Fibroblast of the aortic adventitia (primary cell): ENCODE data around the gene OIP5. TPM values are rescaled to one million over a fixed set of nuclear protein-coding genes. Genes with fewer than 3 reads are reported as not detected.
"Not testable (repeated sequence)": the region's sequence is repeated elsewhere in the genome, so short reads cannot be mapped to it uniquely, and the experiment has no call there.

Source experiments
- DNase-seq: peaks from one replicate; pipeline ENCODE4 v3.0.0-alpha.2; 2010; ENCODE audit warnings: low read depth
- H3K4me3 ChIP-seq: 2 replicates; pipeline ENCODE4 v1.5.1; 2011; ENCODE audit warnings: low read depth, mild to moderate bottlenecking, control low read depth, low read length, moderate library complexity
- CTCF ChIP-seq: IDR thresholded peaks from 2 replicates; pipeline ENCODE4 v1.5.1; 2011; ENCODE audit warnings: mild to moderate bottlenecking, low read length, control low read depth, inconsistent platforms; ENCODE audit not compliant: insufficient read depth
- total RNA-seq: library from RNA; depleted of rRNA; stranded (reverse); fragments of >200 nt; gene quantifications from 2 replicates; pipeline ENCODE4 v1.2.3, GENCODE V29; 2012; ENCODE audit warnings: low replicate concordance

The OIP5 gene
- total RNA-seq, 1 donor: 9.0 TPM

DNA sequence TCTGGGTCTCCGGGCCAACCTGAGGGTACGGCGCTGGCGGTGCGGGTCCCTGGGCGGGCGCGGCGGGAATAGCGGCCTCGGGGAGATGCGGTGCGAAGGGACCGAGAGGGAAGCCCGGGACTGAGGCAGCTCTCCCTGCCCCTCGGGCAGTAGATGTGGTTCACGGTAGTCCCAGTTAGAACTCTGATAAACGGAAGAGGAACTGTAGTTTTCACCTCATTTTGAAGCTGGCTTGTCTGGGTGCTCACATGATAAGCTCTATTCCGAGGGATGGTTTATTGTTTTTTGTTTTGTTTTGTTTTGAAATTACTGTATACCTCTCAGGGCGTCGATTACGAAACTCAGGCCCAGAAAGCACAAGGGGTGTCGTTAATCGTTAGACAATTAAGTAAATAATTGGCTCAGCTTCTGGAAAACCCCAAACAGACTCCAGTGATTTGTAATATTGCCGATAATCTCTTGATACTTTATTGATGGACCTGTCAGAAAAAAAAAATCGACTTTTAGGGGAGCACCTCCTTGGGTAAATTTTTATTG, 703 bp upstream of the OIP5 start:
- H3K4me3 ChIP-seq: peak overlapping the region; percentile 94
- no peak for TF ChIP-seq CTCF
- no peak for DNase-seq

- peak; percentile 80 for TF ChIP-seq CTCF
- H3K4me3 ChIP-seq: peak overlapping the region; percentile 93
- DNase-seq: peak; percentile 49
Measured at GRCh38 chr15:41331833-41332193, 578 bp downstream of the OIP5 start.

DNA sequence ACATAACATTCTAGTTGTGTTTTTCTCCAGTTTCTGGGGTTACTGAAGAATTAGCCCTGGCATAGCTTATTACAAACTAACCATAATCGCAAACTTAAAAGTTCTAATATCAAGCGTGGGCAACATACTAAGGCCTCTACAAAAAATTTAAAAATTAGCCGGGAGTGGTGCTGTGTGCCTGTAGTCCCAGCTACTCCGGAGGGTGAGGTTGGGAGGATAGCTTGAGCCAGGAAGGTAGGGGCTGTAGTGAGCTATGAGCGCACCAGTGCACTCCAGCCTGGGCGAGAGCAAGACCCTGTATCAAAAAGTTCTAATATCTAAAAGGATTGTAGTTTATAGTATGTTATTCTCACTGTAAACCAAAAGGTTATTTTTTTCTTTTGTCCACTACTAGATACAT, 1.1 kb downstream of the OIP5 start:
- no peak overlapping the region for H3K4me3 ChIP-seq
- no peak for DNase-seq

DNA sequence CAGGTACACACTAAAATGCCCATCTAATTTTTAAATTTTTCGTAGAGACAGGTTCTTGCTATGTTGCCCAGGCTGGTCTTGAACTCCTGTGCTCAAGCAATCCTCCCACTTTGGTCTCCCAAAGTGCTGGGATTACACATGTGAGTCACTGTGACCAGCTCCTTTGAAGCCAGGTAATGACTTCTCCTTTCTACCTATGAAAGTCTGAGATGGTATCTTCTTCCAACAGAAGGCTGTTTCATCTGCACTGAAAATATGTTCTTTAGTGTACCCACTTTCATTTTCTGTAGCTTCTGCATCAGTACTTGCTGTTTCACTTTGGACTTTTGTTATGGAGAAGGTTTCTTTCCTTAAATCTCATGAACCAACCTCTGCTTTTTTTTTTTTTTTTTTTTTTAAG, 8.8 kb downstream of the OIP5 start:
- H3K4me3 ChIP-seq: no peak overlapping the region
- TF ChIP-seq CTCF: no peak
- DNase-seq: no peak

More for the DNA sequence above, 1.1 kb downstream of the OIP5 start:
- TF ChIP-seq CTCF: no peak

GRCh38 chr15:41320805-41321330, 11.5 kb downstream of the OIP5 start:
- not testable (repeated sequence) for DNase-seq

DNA sequence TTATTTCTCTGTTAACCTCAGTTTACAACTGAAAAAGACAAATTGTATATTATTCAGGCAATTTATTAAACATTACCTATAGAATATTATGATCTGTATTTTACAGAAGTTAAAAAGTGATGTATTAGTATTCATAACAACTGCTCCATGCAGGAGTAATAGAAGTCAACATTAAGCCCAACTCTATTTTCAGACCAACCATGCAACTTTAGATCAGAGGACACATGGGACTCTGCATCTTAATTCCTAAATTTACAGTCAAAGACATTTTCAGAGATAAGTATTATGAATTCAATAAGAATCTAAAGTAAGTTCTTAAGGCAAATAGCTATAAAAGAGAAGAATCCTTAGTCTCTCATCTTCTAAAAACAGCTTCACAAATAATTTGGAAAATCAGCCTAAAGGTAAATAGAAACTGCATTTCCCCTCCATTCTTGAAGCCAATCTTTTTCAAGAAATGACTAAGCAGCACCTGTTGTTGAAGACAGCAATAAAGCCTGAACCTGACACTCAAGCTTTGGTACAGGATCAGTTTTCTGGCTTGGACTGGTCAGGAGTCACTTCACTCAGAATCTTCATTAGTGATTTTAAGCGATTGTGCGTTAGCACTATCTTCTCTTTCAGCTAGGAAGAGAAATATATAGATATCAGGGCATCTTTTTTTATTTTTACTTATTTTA, 23.0 kb downstream of the OIP5 start:
- H3K4me3 ChIP-seq: no peak overlapping the region
- DNase-seq: no peak
- TF ChIP-seq CTCF: no peak

More at GRCh38 chr15:41320805-41321330, 11.5 kb downstream of the OIP5 start:
- not testable (repeated sequence) for H3K4me3 ChIP-seq

DNA sequence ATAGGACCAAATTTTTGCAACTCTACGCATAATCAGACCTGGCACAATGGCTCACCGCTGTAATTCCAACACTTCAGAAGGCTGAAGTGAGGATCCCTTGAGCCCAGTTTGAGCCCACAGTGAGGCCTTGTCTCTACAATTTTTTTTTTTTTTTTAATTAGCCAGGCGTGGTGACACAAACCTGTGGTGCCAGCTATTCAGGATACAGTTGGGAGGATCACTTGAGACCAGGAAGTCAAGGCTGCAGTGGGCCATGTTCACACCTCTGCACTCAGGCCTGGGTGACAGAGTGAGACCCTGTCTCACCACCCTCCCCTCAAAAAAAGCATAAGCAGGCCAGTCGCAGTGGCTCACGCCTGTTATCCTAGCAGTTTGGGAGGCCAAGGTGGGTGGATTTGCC, 24.7 kb downstream of the OIP5 start:
- TF ChIP-seq CTCF: no peak
- no peak overlapping the region for H3K4me3 ChIP-seq
- DNase-seq: no peak
